H1 (cell line): ENCODE data around the gene SERGEF. TPM values are rescaled to one million over a fixed set of nuclear protein-coding genes. Genes with fewer than 3 reads are reported as not detected.

Experiments used
- CTCF ChIA-PET: fragments of 300-600 bp; sonication (Branson Sonifier 250); formaldehyde crosslinking; loops from one replicate; lab custom pipeline; 2021; ENCODE audit not compliant: partially characterized antibody; lab: Charles Lee
- POLR2A ChIA-PET: fragments of 300-600 bp; sonication (Branson Sonifier 250); formaldehyde crosslinking; loops from one replicate; lab custom pipeline; 2021; ENCODE audit warnings: inconsistent platforms; ENCODE audit not compliant: partially characterized antibody; lab: Charles Lee
- DNase-seq, 2 experiments: peaks; one replicate each; pipeline versions ENCODE4 v3.0.0 to v3.0.0-alpha.2; 2010 to 2022; ENCODE audit warnings: low spot score in 2 of 2, low read depth in 1 of 2, mixed read lengths in 1 of 2
- FAIRE-seq: peaks from 2 replicates; lab custom pipeline; 2011; peaks lifted over from hg19 to GRCh38; lab: Jason Lieb, UNC
- H2AFZ ChIP-seq: 2 replicates; pipeline ENCODE4 v1.8.1; 2012; ENCODE audit warnings: low read length, inconsistent platforms
- H2AK5ac ChIP-seq: 2 replicates; pipeline ENCODE4 v1.6.1; 2013; ENCODE audit warnings: low read depth, low read length
- H2BK120ac ChIP-seq: replicated peaks from 2 replicates; pipeline ENCODE3; 2013; ENCODE audit warnings: low read depth, low read length, inconsistent platforms
- H2BK12ac ChIP-seq: 2 replicates; pipeline ENCODE4 v1.6.1; 2013; ENCODE audit warnings: low read depth, low read length
- H2BK15ac ChIP-seq: 2 replicates; pipeline ENCODE4 v1.6.1; 2013; ENCODE audit warnings: low read length
- H2BK20ac ChIP-seq: 2 replicates; pipeline ENCODE4 v1.6.1; 2013; ENCODE audit warnings: low read length
- H2BK5ac ChIP-seq: 2 replicates; pipeline ENCODE4 v1.6.1; 2013; ENCODE audit warnings: low read depth, low read length
- H3K14ac ChIP-seq: 2 replicates; pipeline ENCODE4 v1.6.1; 2013; ENCODE audit warnings: inconsistent platforms; ENCODE audit not compliant: insufficient read length
- H3K18ac ChIP-seq: 2 replicates; pipeline ENCODE4 v1.6.1; 2013; ENCODE audit warnings: low read length; ENCODE audit errors: extremely low read depth
- H3K23ac ChIP-seq: 2 replicates; pipeline ENCODE4 v1.6.1; 2013; ENCODE audit warnings: inconsistent platforms; ENCODE audit not compliant: insufficient read length
- H3K23me2 ChIP-seq: 2 replicates; pipeline ENCODE4 v1.6.1; 2013; ENCODE audit warnings: low read depth, low read length
- H3K27ac ChIP-seq: 2 replicates; pipeline ENCODE4 v1.6.1; 2011; ENCODE audit warnings: low read depth, low read length, inconsistent platforms
- H3K27me3 ChIP-seq, 4 experiments: replicated peaks in 1 of 4; 1 replicate in 1 of 4; 2 replicates in 3 of 4; pipeline versions ENCODE4 v1.6.1 to v1.8.1; 2011 to 2013; ENCODE audit warnings: low read length in 3 of 4, mild to moderate bottlenecking in 3 of 4, inconsistent platforms in 2 of 4, mixed read lengths in 2 of 4, moderate library complexity in 1 of 4; ENCODE audit not compliant: control insufficient read depth in 3 of 4, insufficient read depth in 3 of 4; ENCODE audit errors: extremely low read depth in 1 of 4
- H3K36me3 ChIP-seq, 4 experiments: 2 replicates each; pipeline versions ENCODE4 v1.6.1 to v1.8.1; 2011 to 2013; ENCODE audit warnings: mild to moderate bottlenecking in 4 of 4, low read length in 3 of 4, moderate library complexity in 2 of 4, control low read depth in 1 of 4, inconsistent platforms in 1 of 4; ENCODE audit not compliant: insufficient read depth in 4 of 4, control insufficient read depth in 2 of 4
- H3K4ac ChIP-seq: replicated peaks from 2 replicates; pipeline ENCODE3; 2013; ENCODE audit warnings: low read length, low read depth, mixed read lengths, inconsistent platforms; ENCODE audit not compliant: insufficient read length
- H3K4me1 ChIP-seq, 4 experiments: replicated peaks in 1 of 4; 1 replicate in 1 of 4; 2 replicates in 3 of 4; pipeline versions ENCODE4 v1.6.1 to v1.8.1; 2011 to 2013; ENCODE audit warnings: low read length in 3 of 4, inconsistent platforms in 2 of 4, mixed read lengths in 1 of 4; ENCODE audit not compliant: insufficient read depth in 4 of 4, control insufficient read depth in 3 of 4
- H3K4me2 ChIP-seq, 2 experiments: 2 replicates each; pipeline versions ENCODE4 v1.6.1 to v1.8.1; 2011 to 2013; ENCODE audit warnings: low read depth in 2 of 2, low read length in 2 of 2, control low read depth in 1 of 2, inconsistent platforms in 1 of 2, mild to moderate bottlenecking in 1 of 2; ENCODE audit not compliant: insufficient read depth in 1 of 2
- H3K4me3 ChIP-seq, 4 experiments: fragments of 200-600, 300-600 bp in 1 of 4; sonication (generic), shearing (Covaris generic), sonication (Bioruptor Twin) in 1 of 4; 2 replicates each; pipeline versions ENCODE4 v1.5.1 to v1.8.1; 2011 to 2016; ENCODE audit warnings: low read length in 4 of 4, low read depth in 3 of 4, control low read depth in 2 of 4, inconsistent platforms in 2 of 4, mild to moderate bottlenecking in 2 of 4, mixed read lengths in 1 of 4, moderate library complexity in 1 of 4; ENCODE audit not compliant: insufficient read depth in 2 of 4; ENCODE audit errors: extremely low read depth in 1 of 4
- H3K56ac ChIP-seq: replicated peaks from 2 replicates; pipeline ENCODE3; 2013; ENCODE audit warnings: low read depth, mild to moderate bottlenecking, mixed read lengths, low read length, inconsistent platforms; ENCODE audit not compliant: insufficient read length
- H3K79me1 ChIP-seq: 2 replicates; pipeline ENCODE4 v1.6.1; 2013; ENCODE audit warnings: low read depth, low read length, control low read depth
- H3K79me2 ChIP-seq, 2 experiments: 2 replicates each; pipeline versions ENCODE4 v1.6.1 to v1.8.1; 2012 to 2013; ENCODE audit warnings: low read length in 2 of 2, mild to moderate bottlenecking in 2 of 2, inconsistent platforms in 1 of 2; ENCODE audit not compliant: insufficient read depth in 2 of 2, control insufficient read depth in 1 of 2
- H3K9ac ChIP-seq, 4 experiments: replicated peaks in 1 of 4; 1 replicate in 1 of 4; 2 replicates in 3 of 4; pipeline versions ENCODE4 v1.6.1 to v1.8.1; 2011 to 2013; ENCODE audit warnings: low read depth in 3 of 4, low read length in 3 of 4, control low read depth in 2 of 4, mild to moderate bottlenecking in 2 of 4, moderate library complexity in 2 of 4, inconsistent platforms in 1 of 4; ENCODE audit errors: extremely low read depth in 1 of 4
- H3K9me3 ChIP-seq, 2 experiments: 2 replicates each; pipeline versions ENCODE4 v1.6.1 to v1.8.1; 2012 to 2013; ENCODE audit warnings: mild to moderate bottlenecking in 2 of 2, moderate library complexity in 2 of 2, control low read depth in 1 of 2, inconsistent platforms in 1 of 2, low read depth in 1 of 2, low read length in 1 of 2, mixed read lengths in 1 of 2; ENCODE audit not compliant: insufficient read depth in 2 of 2
- H4K20me1 ChIP-seq, 2 experiments: replicated peaks in 1 of 2; 2 replicates each; pipeline versions ENCODE3 to v1.8.1; 2011 to 2013; ENCODE audit warnings: inconsistent platforms in 2 of 2, low read length in 2 of 2, mild to moderate bottlenecking in 1 of 2; ENCODE audit not compliant: insufficient read depth in 2 of 2, control insufficient read depth in 1 of 2
- H4K5ac ChIP-seq: 2 replicates; pipeline ENCODE4 v1.6.1; 2013; ENCODE audit warnings: low read length, low read depth, mixed read lengths, inconsistent platforms; ENCODE audit not compliant: insufficient read length
- H4K8ac ChIP-seq: 2 replicates; pipeline ENCODE4 v1.8.0; 2013; ENCODE audit warnings: mild to moderate bottlenecking, moderate library complexity, low read length, inconsistent platforms; ENCODE audit not compliant: insufficient read depth; ENCODE audit errors: extremely low read depth
- H4K91ac ChIP-seq: replicated peaks from 2 replicates; pipeline ENCODE3; 2013; ENCODE audit warnings: low read length, mixed read lengths, inconsistent platforms; ENCODE audit not compliant: insufficient read length
- RXRA ChIP-seq: IDR thresholded peaks from 2 replicates; pipeline ENCODE4 v1.6.1; 2011; ENCODE audit warnings: low read depth, mild to moderate bottlenecking, low read length, moderate library complexity; ENCODE audit not compliant: insufficient read depth
- WGBS, 2 experiments: shearing (Covaris generic) in 1 of 2; methylation state at CpG; one replicate each; pipeline versions ENCODE4 v1.1.6 to v1.1.7; 2013 to 2015; ENCODE audit warnings: low lambda C conversion rate in 2 of 2, mixed read lengths in 2 of 2, inconsistent platforms in 1 of 2, low coverage in 1 of 2, missing lambda C conversion rate in 1 of 2; ENCODE audit not compliant: insufficient replicate concordance in 2 of 2, insufficient coverage in 1 of 2, insufficient read length in 1 of 2; ENCODE audit errors: extremely low coverage in 1 of 2, missing lambda C conversion rate in 1 of 2; 5-methylcytosine and 5-hydroxymethylcytosine counted together
- polyA plus RNA-seq, 7 experiments: library from polyadenylated mRNA; depleted of rRNA in 3 of 7; stranded (reverse) in 5 of 7; unstranded in 2 of 7; fragments of >200 nt in 5 of 7; fragments of 200-250 nt in 2 of 7; gene quantifications; 1 replicate in 5 of 7; 2 replicates in 1 of 7; 4 replicates in 1 of 7; pipeline versions ENCODE4 v1.2.1 to v1.2.3, GENCODE V29; 2011 to 2013; ENCODE audit warnings: missing spikeins in 2 of 7, mixed read lengths in 2 of 7
- total RNA-seq: library from RNA; stranded (reverse); fragmentation: NEBNext Ultra II Directional; extraction: Animal tissue kit (Norgen Biotek cat#: 25700); gene quantifications from 2 replicates; pipeline ENCODE4 v1.2.1, GENCODE V29; 2021

The SERGEF gene
- total and polyA plus RNA-seq, 2 of the 8 experiments (the other 6 are each of a cell fraction or from before 2014, with no cell fraction given) = 16.6 to 28.8 TPM

DNA sequence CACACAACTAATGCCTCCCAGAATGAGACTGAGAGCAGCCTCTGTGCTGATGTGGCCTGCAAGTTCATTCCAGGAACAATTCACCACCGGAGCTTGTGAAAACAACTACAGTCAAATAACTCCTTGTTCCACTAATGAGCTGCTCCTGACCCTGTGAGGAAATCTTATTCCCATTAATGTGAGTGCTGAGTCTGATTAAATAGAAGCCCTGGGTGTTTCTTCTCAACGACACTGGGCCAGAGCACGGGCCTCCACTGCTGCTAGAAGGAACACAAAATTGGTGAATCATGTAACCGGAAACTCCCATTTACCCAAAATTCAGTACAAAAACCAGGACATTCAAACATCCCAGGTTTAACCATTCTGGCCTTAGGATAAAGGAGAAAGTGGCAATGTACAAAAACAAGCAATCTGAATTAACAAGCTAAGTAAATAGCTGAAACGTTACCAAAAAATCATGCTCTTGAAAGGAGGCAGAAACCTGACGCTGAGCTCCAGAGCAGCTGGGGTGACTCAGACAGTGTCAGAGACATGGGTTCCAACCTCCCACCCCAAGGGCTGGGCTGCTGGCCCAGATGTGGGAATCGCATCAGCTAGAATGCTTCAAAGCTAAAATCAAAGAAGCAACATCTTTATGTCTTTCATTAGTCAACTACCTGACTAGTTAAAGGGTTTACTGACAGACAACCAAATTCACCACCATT, 26.7 kb downstream of the SERGEF start:
- Histone ChIP-seq H3K18ac (no peak overlapping the region), H3K4ac (no peak overlapping the region), H2AFZ (no peak overlapping the region), H3K4me2 (no peak overlapping the region), H2AK5ac (no peak overlapping the region), H3K36me3 (peaks cover 2 to 7% (median 3%) of the 10 kb centered on the region in 4 experiments), H3K23ac (no peak overlapping the region), H4K8ac (no peak overlapping the region), H3K9ac (no peak overlapping the region), H3K56ac (no peak overlapping the region), H2BK5ac (no peak overlapping the region), H3K23me2 (no peaks in the 10 kb centered on the region), H2BK12ac (no peak overlapping the region), H3K27ac (no peak overlapping the region), H3K4me3 (no peak overlapping the region), H3K9me3 (no peaks in the 10 kb centered on the region), H3K27me3 (no peaks in the 10 kb centered on the region), H2BK20ac (no peak overlapping the region), H4K20me1 (peaks cover 2 to 3% of the 10 kb centered on the region in 2 experiments), H3K14ac (no peak overlapping the region), H3K4me1 (no peaks in the 10 kb centered on the region), H2BK15ac (no peak overlapping the region), H3K79me1 (no peaks in the 10 kb centered on the region), H2BK120ac (no peak overlapping the region), H4K5ac (no peak overlapping the region), H3K79me2 (no peaks in the 10 kb centered on the region), H4K91ac (no peak overlapping the region)
- DNase-seq (no peak), FAIRE-seq (no peak)
- ChIA-PET POLR2A (no interaction called here), CTCF (interaction anchor here (0.7 to 4.6 kb wide), 10 partner anchors 8 to 387 kb away, joined by 3 to 37 read pairs (median 3); no protein-coding TSS in a partner anchor)
- 73% methylated on average over 7 of the region's 7 CpGs; no CpG with 5 or more reads in 1 of the 2 experiments for WGBS, 2 experiments
- no peak for TF ChIP-seq RXRA
